Calu3 (cell line): Measurements from ENCODE around the gene ABCF2. TPM values are rescaled to one million over a fixed set of nuclear protein-coding genes. Genes with fewer than 3 reads are reported as not detected.

Experiments
- BruUV-seq: library from RNA; stranded (reverse); fragments of 400-500 nt; replicated peaks from 2 replicates; lab custom pipeline; 2021; lab: Mats Ljungman, UMichigan
- CTCF ChIA-PET: fragments of 300-600 bp; sonication (Branson Sonifier 250); formaldehyde crosslinking; loops from one replicate; lab custom pipeline; 2022; ENCODE audit warnings: antibody characterized with exemption; lab: Charles Lee
- DNase-seq: peaks from one replicate; pipeline ENCODE4 v3.0.0; 2022
- H3K27ac Mint-ChIP-seq: one replicate; pipeline ENCODE4 v1.8.0; 2022; ENCODE audit warnings: mixed read lengths; ENCODE audit not compliant: unreplicated experiment
- H3K27me3 Mint-ChIP-seq: one replicate; pipeline ENCODE4 v1.8.0; 2022; ENCODE audit warnings: mixed read lengths; ENCODE audit not compliant: unreplicated experiment
- H3K36me3 Mint-ChIP-seq: one replicate; pipeline ENCODE4 v1.8.0; 2022; ENCODE audit warnings: mild to moderate bottlenecking, moderate library complexity, mixed read lengths; ENCODE audit not compliant: insufficient read depth, unreplicated experiment
- H3K4me1 Mint-ChIP-seq: one replicate; pipeline ENCODE4 v1.8.0; 2022; ENCODE audit warnings: mild to moderate bottlenecking, low read depth, mixed read lengths; ENCODE audit not compliant: unreplicated experiment
- H3K4me3 Mint-ChIP-seq: one replicate; pipeline ENCODE4 v1.8.0; 2022; ENCODE audit warnings: mild to moderate bottlenecking, low read depth, moderate library complexity, mixed read lengths; ENCODE audit not compliant: unreplicated experiment
- H3K9me3 Mint-ChIP-seq: one replicate; pipeline ENCODE4 v1.8.0; 2022; ENCODE audit warnings: low read depth, mixed read lengths; ENCODE audit not compliant: unreplicated experiment
- intact Hi-C: fragments of 100-400 bp; cut with micrococcal nuclease; formaldehyde crosslinking; loops from one replicate; pipeline ENCODE4 v1.10.0; 2022; ENCODE audit not compliant: unreplicated experiment
- total RNA-seq: library from RNA; stranded (reverse); gene quantifications from 2 replicates; pipeline ENCODE4 v1.2.3, GENCODE V29; 2022
- TF ChIP-seq, protein P1 (sequence below): fragments of 200-600 bp; IDR thresholded peaks from one replicate; pipeline ENCODE4 v1.8.0; 2022; ENCODE audit warnings: antibody characterized with exemption; ENCODE audit not compliant: unreplicated experiment

The ABCF2 gene
- total RNA-seq, 1 experiment from 2014 or later, result 49.7 TPM

DNA sequence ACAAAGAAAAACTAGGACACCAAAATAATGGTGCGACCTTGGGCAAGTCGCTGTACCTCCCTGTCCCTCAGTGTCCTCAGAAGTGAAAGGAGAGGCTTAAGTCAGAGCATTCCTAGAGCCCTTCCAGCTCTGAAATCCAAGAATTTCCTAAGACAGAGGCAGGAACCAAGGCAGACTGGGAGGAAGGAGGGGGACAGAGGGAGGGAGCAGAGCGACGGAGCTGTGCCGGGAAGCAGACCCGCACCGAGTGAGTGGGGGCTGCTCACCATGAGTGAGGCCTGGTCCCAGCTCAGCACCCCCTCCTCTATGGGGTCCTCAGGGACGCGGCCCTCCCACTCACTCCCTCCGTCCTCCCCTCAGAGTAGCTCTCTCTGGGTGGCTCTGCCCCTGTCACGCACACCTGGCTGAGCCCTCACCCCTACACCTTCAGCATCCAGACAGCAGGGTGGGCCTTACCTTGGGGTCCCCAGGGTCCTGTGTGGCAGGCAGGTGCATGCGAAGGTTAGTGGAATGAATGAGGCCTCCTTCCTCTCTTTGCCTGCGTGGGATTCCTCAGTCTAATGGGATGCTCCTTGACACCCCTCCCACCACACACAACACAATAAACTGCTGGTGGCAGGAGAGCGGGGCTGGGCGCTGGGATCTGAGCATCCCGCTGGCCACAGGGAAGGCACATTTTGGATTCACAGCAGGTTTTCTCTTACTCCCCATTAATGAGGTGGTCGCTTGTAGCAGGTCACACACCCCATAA is 26.1 kb upstream of the ABCF2 start:
- TF ChIP-seq, protein P1, sequence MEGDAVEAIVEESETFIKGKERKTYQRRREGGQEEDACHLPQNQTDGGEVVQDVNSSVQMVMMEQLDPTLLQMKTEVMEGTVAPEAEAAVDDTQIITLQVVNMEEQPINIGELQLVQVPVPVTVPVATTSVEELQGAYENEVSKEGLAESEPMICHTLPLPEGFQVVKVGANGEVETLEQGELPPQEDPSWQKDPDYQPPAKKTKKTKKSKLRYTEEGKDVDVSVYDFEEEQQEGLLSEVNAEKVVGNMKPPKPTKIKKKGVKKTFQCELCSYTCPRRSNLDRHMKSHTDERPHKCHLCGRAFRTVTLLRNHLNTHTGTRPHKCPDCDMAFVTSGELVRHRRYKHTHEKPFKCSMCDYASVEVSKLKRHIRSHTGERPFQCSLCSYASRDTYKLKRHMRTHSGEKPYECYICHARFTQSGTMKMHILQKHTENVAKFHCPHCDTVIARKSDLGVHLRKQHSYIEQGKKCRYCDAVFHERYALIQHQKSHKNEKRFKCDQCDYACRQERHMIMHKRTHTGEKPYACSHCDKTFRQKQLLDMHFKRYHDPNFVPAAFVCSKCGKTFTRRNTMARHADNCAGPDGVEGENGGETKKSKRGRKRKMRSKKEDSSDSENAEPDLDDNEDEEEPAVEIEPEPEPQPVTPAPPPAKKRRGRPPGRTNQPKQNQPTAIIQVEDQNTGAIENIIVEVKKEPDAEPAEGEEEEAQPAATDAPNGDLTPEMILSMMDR, result no peak
- BruUV-seq, result no TSS peak
- CTCF ChIA-PET, result no interaction called here
- Mint-ChIP-seq H3K36me3 (peaks cover 16% of the 10 kb centered on the region), H3K27ac (no peak overlapping the region), H3K4me3 (no peak overlapping the region), H3K4me1 (peaks cover 24% of the 10 kb centered on the region), H3K27me3 (peaks cover 100% of the 10 kb centered on the region), H3K9me3 (no peaks in the 10 kb centered on the region)
- DNase-seq, result no peak
- intact Hi-C loops, result no loop called here

DNA sequence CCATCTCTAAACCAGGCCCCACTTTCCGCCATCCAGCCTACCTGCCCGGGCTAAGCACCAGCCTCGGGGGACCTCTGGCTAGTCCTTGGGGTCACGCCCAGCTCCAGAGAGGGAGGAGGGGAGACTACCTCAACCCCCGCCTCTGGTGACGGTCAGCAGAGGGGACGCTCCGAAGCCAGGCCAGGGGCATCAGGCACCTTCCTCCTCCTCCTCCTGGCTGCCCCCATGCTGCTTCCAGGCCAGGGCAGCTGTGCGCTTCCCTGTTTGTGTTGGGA is 25.5 kb upstream of the ABCF2 start:
- Mint-ChIP-seq H3K4me1 (peaks cover 28% of the 10 kb centered on the region), H3K4me3 (peak overlapping the region; percentile 42), H3K36me3 (peaks cover 16% of the 10 kb centered on the region), H3K27ac (no peak overlapping the region), H3K9me3 (no peaks in the 10 kb centered on the region), H3K27me3 (peaks cover 100% of the 10 kb centered on the region)
- no peak for DNase-seq
- intact Hi-C loops, result no loop called here
- BruUV-seq, result no TSS peak
- TF ChIP-seq, protein P1, result no peak
- CTCF ChIA-PET, result interaction anchor here (1.2 kb wide), 1 partner anchor 10 kb away, joined by 3 read pairs; no protein-coding TSS in a partner anchor

DNA sequence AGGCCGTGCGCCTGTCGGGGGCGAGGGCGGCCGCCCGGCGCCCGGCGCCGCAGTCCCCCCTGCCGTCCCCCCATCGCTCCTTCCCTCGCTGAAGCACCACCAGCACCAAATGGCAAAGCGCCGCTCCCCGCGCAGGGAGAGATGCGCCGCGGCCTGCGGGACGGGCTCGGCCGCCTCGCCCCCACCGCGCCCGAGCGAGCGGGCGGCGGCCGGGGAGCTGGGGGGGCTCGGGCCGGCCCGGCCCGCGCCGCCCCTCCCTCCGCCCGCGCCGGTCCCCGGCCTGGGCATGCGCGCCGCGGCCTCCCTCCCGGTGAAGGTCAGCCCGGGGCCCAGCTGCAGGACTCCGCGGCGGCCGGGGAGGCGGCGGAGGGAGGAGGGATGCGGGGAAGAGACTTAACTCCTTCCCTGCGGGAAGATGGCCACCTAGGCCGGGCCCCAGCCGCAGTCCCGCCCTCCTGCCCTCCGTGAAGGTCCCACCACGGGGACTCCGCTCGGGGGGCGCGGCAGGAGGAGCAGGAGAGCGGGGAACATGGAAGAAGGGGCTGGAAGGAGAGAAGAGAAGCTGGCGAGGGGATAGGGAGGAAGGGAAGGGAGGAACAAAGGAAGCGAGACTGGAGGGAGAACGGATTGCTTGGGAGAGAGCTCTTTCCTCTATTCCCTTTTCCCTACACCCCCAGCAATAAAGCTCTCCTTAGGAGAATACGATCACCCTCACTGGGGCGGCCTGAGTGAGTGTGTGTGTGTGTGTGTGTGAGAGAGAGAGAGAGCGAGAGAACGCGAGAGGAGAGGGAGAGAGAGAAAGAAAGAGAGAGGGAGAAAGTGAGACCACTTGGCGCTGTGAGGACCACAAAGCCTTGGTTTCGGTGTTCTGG is 24.9 kb upstream of the ABCF2 start:
- peak; percentile 60 for DNase-seq
- intact Hi-C loops, result no loop called here
- CTCF ChIA-PET, result interaction anchor here (1.2 kb wide), 1 partner anchor 9 kb away, joined by 3 read pairs; no protein-coding TSS in a partner anchor
- Mint-ChIP-seq H3K9me3 (no peaks in the 10 kb centered on the region), H3K4me3 (peak overlapping the region; percentile 42), H3K27ac (no peak overlapping the region), H3K4me1 (peaks cover 28% of the 10 kb centered on the region), H3K36me3 (peaks cover 16% of the 10 kb centered on the region), H3K27me3 (peaks cover 100% of the 10 kb centered on the region)
- TF ChIP-seq, protein P1, result no peak
- no TSS peak for BruUV-seq

DNA sequence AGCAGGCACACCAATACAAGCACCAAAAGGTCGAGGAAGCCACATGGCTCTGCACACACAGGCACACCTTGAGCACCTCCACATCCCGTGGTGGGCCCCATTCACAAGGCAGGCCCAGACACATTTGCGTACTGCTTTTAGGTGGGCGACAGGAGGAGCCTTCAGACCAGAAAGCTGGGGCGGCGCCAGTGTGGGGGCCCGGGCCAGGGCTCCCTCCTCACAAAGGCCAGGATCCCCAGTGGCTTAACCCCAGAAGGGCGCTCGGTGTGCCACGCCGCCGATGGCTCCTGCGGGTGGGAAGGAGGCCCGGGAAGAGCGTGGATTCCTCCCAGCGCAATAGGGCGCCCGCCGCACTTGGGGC is 24.3 kb upstream of the ABCF2 start:
- peaks cover 100% of the 10 kb centered on the region for H3K27me3 Mint-ChIP-seq
- CTCF ChIA-PET, result interaction anchor here (0.8 to 1.2 kb wide), 2 partner anchors 9 to 35 kb away, joined by 3 to 5 read pairs; no protein-coding TSS in a partner anchor

More for the DNA sequence above, 24.3 kb upstream of the ABCF2 start:
- H3K9me3 Mint-ChIP-seq, result no peaks in the 10 kb centered on the region
- intact Hi-C loops, result no loop called here
- peaks cover 28% of the 10 kb centered on the region for H3K4me1 Mint-ChIP-seq
- H3K4me3 Mint-ChIP-seq, result peak overlapping the region; percentile 46
- H3K27ac Mint-ChIP-seq, result no peak overlapping the region
- DNase-seq, result no peak
- BruUV-seq, result no TSS peak
- H3K36me3 Mint-ChIP-seq, result peaks cover 16% of the 10 kb centered on the region
- TF ChIP-seq, protein P1, result no peak
